Neural progenitor cell (in vitro differentiated cells): ENCODE results near the gene CDH23. TPM values are rescaled to one million over a fixed set of nuclear protein-coding genes. Genes with fewer than 3 reads are reported as not detected.

ENCODE experiments used
- DNase-seq: peaks from one replicate; pipeline ENCODE4 v3.0.0-alpha.2; 2016; ENCODE audit warnings: low spot score
- H2AFZ ChIP-seq: fragments of 200-600 bp; sonication (generic); replicated peaks from 2 replicates; pipeline ENCODE4 v1.6.1; 2016; ENCODE audit warnings: antibody characterized with exemption
- H3F3A ChIP-seq: fragments of 200-600 bp; sonication (generic); 2 replicates; pipeline ENCODE4 v1.6.1; 2016; ENCODE audit warnings: antibody characterized with exemption, low read depth
- H3K27ac ChIP-seq: fragments of 200-600 bp; sonication (generic); 2 replicates; pipeline ENCODE4 v1.5.1; 2016; ENCODE audit warnings: mild to moderate bottlenecking
- H3K27me3 ChIP-seq: fragments of 200-600 bp; sonication (generic); 2 replicates; pipeline ENCODE4 v1.6.1; 2016; ENCODE audit warnings: mild to moderate bottlenecking, moderate library complexity
- H3K36me3 ChIP-seq: fragments of 200-600 bp; sonication (generic); 2 replicates; pipeline ENCODE4 v1.5.1; 2016
- H3K4me1 ChIP-seq: fragments of 200-600 bp; sonication (generic); 2 replicates; pipeline ENCODE4 v1.6.1; 2016; ENCODE audit warnings: mixed run types
- H3K4me2 ChIP-seq: fragments of 200-600 bp; sonication (generic); 2 replicates; pipeline ENCODE4 v1.6.1; 2016
- H3K4me3 ChIP-seq: fragments of 200-600 bp; sonication (generic); 2 replicates; pipeline ENCODE4 v1.5.1; 2016
- H3K79me2 ChIP-seq: fragments of 200-600 bp; sonication (generic); 2 replicates; pipeline ENCODE4 v1.6.1; 2016; ENCODE audit warnings: low read depth
- H3K9ac ChIP-seq: fragments of 200-600 bp; sonication (generic); 2 replicates; pipeline ENCODE4 v1.6.1; 2016
- H3K9me3 ChIP-seq: fragments of 200-600 bp; sonication (generic); 2 replicates; pipeline ENCODE4 v1.5.1; 2016; ENCODE audit warnings: low read depth
- H4K20me1 ChIP-seq: fragments of 200-600 bp; sonication (generic); 2 replicates; pipeline ENCODE4 v1.6.1; 2016; ENCODE audit warnings: low read depth
- H3K27ac Mint-ChIP-seq: 3 replicates; pipeline ENCODE4 v1.8.0; 2021; ENCODE audit warnings: mixed read lengths
- H3K27me3 Mint-ChIP-seq: 2 replicates; pipeline ENCODE4 v1.8.0; 2022; ENCODE audit warnings: low read depth, mild to moderate bottlenecking, inconsistent platforms, moderate library complexity, mixed read lengths; ENCODE audit not compliant: insufficient read depth
- H3K36me3 Mint-ChIP-seq: 3 replicates; pipeline ENCODE4 v1.8.0; 2021; ENCODE audit warnings: mixed read lengths
- H3K4me1 Mint-ChIP-seq: 3 replicates; pipeline ENCODE4 v1.8.0; 2021; ENCODE audit warnings: mixed read lengths
- H3K4me3 Mint-ChIP-seq: 3 replicates; pipeline ENCODE4 v1.8.0; 2021; ENCODE audit warnings: mild to moderate bottlenecking, moderate library complexity, mixed read lengths
- H3K9me3 Mint-ChIP-seq: 3 replicates; pipeline ENCODE4 v1.8.0; 2020; ENCODE audit warnings: mixed read lengths
- CTCF ChIP-seq: fragments of 200-600 bp; sonication (generic); IDR thresholded peaks from 2 replicates; pipeline ENCODE4 v1.5.1; 2017; ENCODE audit warnings: antibody characterized with exemption, mild to moderate bottlenecking
- EZH2 ChIP-seq: fragments of 200-600 bp; sonication (generic); IDR thresholded peaks from 2 replicates; pipeline ENCODE4 v1.6.1; 2017; ENCODE audit warnings: antibody characterized with exemption, mild to moderate bottlenecking, moderate library complexity
- EZH2phosphoT487 ChIP-seq: fragments of 200-600 bp; sonication (generic); IDR thresholded peaks from 2 replicates; pipeline ENCODE4 v1.6.1; 2017; ENCODE audit warnings: antibody characterized with exemption
- total RNA-seq: library from RNA; depleted of rRNA; stranded (reverse); fragments of >200 nt; gene quantifications from 2 replicates; pipeline ENCODE4 v1.2.3, GENCODE V29; 2015; ENCODE audit warnings: low replicate concordance

Gene CDH23
- total RNA-seq, 1 donor from 2014 or later = 5.9 TPM

- H3K4me2 ChIP-seq = no peak overlapping the region
- H3K4me1 ChIP-seq = peaks cover 42% of the 10 kb centered on the region
- no peak overlapping the region for H3K4me3 Mint-ChIP-seq
- no peaks in the 10 kb centered on the region for H3K79me2 ChIP-seq
- no peaks in the 10 kb centered on the region for H3K27me3 ChIP-seq
- H2AFZ ChIP-seq = no peak overlapping the region
- no peak for TF ChIP-seq EZH2
- no peak for TF ChIP-seq EZH2phosphoT487
- TF ChIP-seq CTCF = no peak
- H3K9me3 ChIP-seq = no peaks in the 10 kb centered on the region
- no peak overlapping the region for H3K27ac Mint-ChIP-seq
- H3K4me1 Mint-ChIP-seq = peaks cover 38% of the 10 kb centered on the region
- no peaks in the 10 kb centered on the region for H4K20me1 ChIP-seq
- no peaks in the 10 kb centered on the region for H3K9me3 Mint-ChIP-seq
- peaks cover 18% of the 10 kb centered on the region for H3F3A ChIP-seq
- H3K27me3 Mint-ChIP-seq = peaks cover 6% of the 10 kb centered on the region
- no peaks in the 10 kb centered on the region for H3K36me3 ChIP-seq
- no peaks in the 10 kb centered on the region for H3K36me3 Mint-ChIP-seq
- no peak for DNase-seq
- no peak overlapping the region for H3K9ac ChIP-seq
- no peak overlapping the region for H3K27ac ChIP-seq
- H3K4me3 ChIP-seq = no peak overlapping the region
These were observed 120.8 kb downstream of the CDH23 start for GRCh38 chr10:71517298-71518169.

- TF ChIP-seq EZH2phosphoT487 (no peak), EZH2 (no peak), CTCF (no peak)
- H3K27ac ChIP-seq = no peak overlapping the region
- no peaks in the 10 kb centered on the region for H3K36me3 Mint-ChIP-seq
- no peak overlapping the region for H3K27ac Mint-ChIP-seq
- H3K36me3 ChIP-seq = no peaks in the 10 kb centered on the region
- no peaks in the 10 kb centered on the region for H3K27me3 ChIP-seq
- H3K4me1 ChIP-seq = peaks cover 42% of the 10 kb centered on the region
- DNase-seq = no peak
- no peak overlapping the region for H2AFZ ChIP-seq
- no peak overlapping the region for H3K4me3 ChIP-seq
- no peak overlapping the region for H3K4me3 Mint-ChIP-seq
- no peaks in the 10 kb centered on the region for H4K20me1 ChIP-seq
- no peak overlapping the region for H3K4me2 ChIP-seq
- no peak overlapping the region for H3K9ac ChIP-seq
- peaks cover 8% of the 10 kb centered on the region for H3K27me3 Mint-ChIP-seq
- peaks cover 14% of the 10 kb centered on the region for H3F3A ChIP-seq
- peaks cover 53% of the 10 kb centered on the region for H3K4me1 Mint-ChIP-seq
- H3K9me3 ChIP-seq = no peaks in the 10 kb centered on the region
- no peaks in the 10 kb centered on the region for H3K79me2 ChIP-seq
- H3K9me3 Mint-ChIP-seq = no peaks in the 10 kb centered on the region
These were observed 123.3 kb downstream of the CDH23 start for GRCh38 chr10:71520042-71520441.

GRCh38 chr10:71521504-71522441, 125.1 kb downstream of the CDH23 start:
- Histone ChIP-seq H3K27me3 (no peaks in the 10 kb centered on the region), H3K36me3 (no peaks in the 10 kb centered on the region), H3K9me3 (no peaks in the 10 kb centered on the region), H3K79me2 (no peaks in the 10 kb centered on the region), H3K9ac (no peak overlapping the region), H3K27ac (no peak overlapping the region), H3K4me2 (peak overlapping the region; percentile 29), H3F3A (peaks cover 14% of the 10 kb centered on the region), H3K4me3 (no peak overlapping the region), H2AFZ (no peak overlapping the region), H3K4me1 (peaks cover 28% of the 10 kb centered on the region), H4K20me1 (no peaks in the 10 kb centered on the region)
- peaks cover 8% of the 10 kb centered on the region for H3K27me3 Mint-ChIP-seq
- DNase-seq = peak; percentile 33
- peaks cover 51% of the 10 kb centered on the region for H3K4me1 Mint-ChIP-seq
- H3K27ac Mint-ChIP-seq = peak overlapping the region; percentile 90
- TF ChIP-seq EZH2phosphoT487 (no peak), CTCF (no peak)
- no peaks in the 10 kb centered on the region for H3K36me3 Mint-ChIP-seq
- H3K4me3 Mint-ChIP-seq = peak overlapping the region; percentile 7
- H3K9me3 Mint-ChIP-seq = no peaks in the 10 kb centered on the region
